Stimulated activated CD8-positive, alpha-beta memory T cell treated with anti-CD3 and anti-CD28 coated beads, Interleukin-4, amount 100 ng/mL, for 4 hours (primary cell): ENCODE results near the gene CPLANE1.

ENCODE experiments used
- DNase-seq, 2 donors: peaks; one replicate each; pipeline ENCODE4 v3.0.0-alpha.2; 2020; ENCODE audit warnings: low read depth in 2 of 2, low spot score in 1 of 2

Gene CPLANE1

GRCh38 chr5:37071901-37072581 lies 177.1 kb downstream of the CPLANE1 start:
- DNase-seq = no peak

GRCh38 chr5:37071487-37071886 lies 177.7 kb downstream of the CPLANE1 start:
- DNase-seq = no peak

GRCh38 chr5:37064442-37064841 lies 184.7 kb downstream of the CPLANE1 start:
- DNase-seq = no peak

- DNase-seq = no peak
Observed at GRCh38 chr5:37063739-37064138, 185.4 kb downstream of the CPLANE1 start.

GRCh38 chr5:37060030-37060429 lies 189.1 kb downstream of the CPLANE1 start:
- DNase-seq = no peak

- DNase-seq = no peak
Observed at GRCh38 chr5:37056762-37057161, 192.4 kb downstream of the CPLANE1 start.
